HUES48 (cell line): ENCODE measurements around the gene CD3E.

ENCODE experiments used
- H3K27ac ChIP-seq: one replicate; pipeline ENCODE4 v1.7.0; 2013; ENCODE audit warnings: low read depth, low read length, inconsistent platforms
- H3K27me3 ChIP-seq: 2 replicates; pipeline ENCODE4 v1.6.1; 2013; ENCODE audit warnings: mild to moderate bottlenecking, low read length; ENCODE audit not compliant: control insufficient read depth, insufficient read depth
- H3K36me3 ChIP-seq: 2 replicates; pipeline ENCODE4 v1.6.1; 2013; ENCODE audit warnings: low read length; ENCODE audit not compliant: control insufficient read depth, insufficient read depth
- H3K4me1 ChIP-seq: 2 replicates; pipeline ENCODE4 v1.6.1; 2013; ENCODE audit warnings: mild to moderate bottlenecking, low read length; ENCODE audit not compliant: control insufficient read depth, insufficient read depth
- H3K4me3 ChIP-seq: 2 replicates; pipeline ENCODE4 v1.5.1; 2013; ENCODE audit warnings: mild to moderate bottlenecking, low read depth, low read length
- H3K9ac ChIP-seq: 2 replicates; pipeline ENCODE4 v1.6.1; 2013; ENCODE audit warnings: mild to moderate bottlenecking, low read depth, low read length, moderate library complexity
- H3K9me3 ChIP-seq: 2 replicates; pipeline ENCODE4 v1.6.1; 2013; ENCODE audit warnings: low read length; ENCODE audit not compliant: control insufficient read depth, insufficient read depth

The CD3E gene

GRCh38 chr11:118274186-118274585, 30.3 kb upstream of the CD3E start:
- Histone ChIP-seq H3K27me3 (peaks cover 6% of the 10 kb centered on the region), H3K4me1 (no peaks in the 10 kb centered on the region), H3K9ac (no peak overlapping the region), H3K9me3 (no peaks in the 10 kb centered on the region), H3K27ac (no peak overlapping the region), H3K4me3 (no peak overlapping the region), H3K36me3 (no peaks in the 10 kb centered on the region)

- no peaks in the 10 kb centered on the region for H3K36me3 ChIP-seq
- H3K4me1 ChIP-seq = no peaks in the 10 kb centered on the region
- H3K9ac ChIP-seq = no peak overlapping the region
- H3K9me3 ChIP-seq = no peaks in the 10 kb centered on the region
- H3K27me3 ChIP-seq = peaks cover 2% of the 10 kb centered on the region; the same call in 1 of the 2 replicates
- H3K27ac ChIP-seq = no peak overlapping the region
- H3K4me3 ChIP-seq = no peak overlapping the region
Measured at GRCh38 chr11:118275176-118275575, 29.4 kb upstream of the CD3E start.

- no peak overlapping the region for H3K27ac ChIP-seq
- H3K9me3 ChIP-seq = no peaks in the 10 kb centered on the region
- H3K36me3 ChIP-seq = no peaks in the 10 kb centered on the region
- no peaks in the 10 kb centered on the region for H3K4me1 ChIP-seq
- H3K9ac ChIP-seq = no peak overlapping the region
- H3K4me3 ChIP-seq = no peak overlapping the region
- H3K27me3 ChIP-seq = peaks cover 2% of the 10 kb centered on the region; the same call in 1 of the 2 replicates
Measured at GRCh38 chr11:118276422-118276821, 28.1 kb upstream of the CD3E start.

- Histone ChIP-seq H3K4me3 (no peak overlapping the region), H3K9ac (no peak overlapping the region)
Measured at GRCh38 chr11:118277312-118277711, 27.2 kb upstream of the CD3E start.

GRCh38 chr11:118281284-118281683, 23.2 kb upstream of the CD3E start:
- Histone ChIP-seq H3K27ac (no peak overlapping the region), H3K36me3 (no peaks in the 10 kb centered on the region), H3K4me3 (no peak overlapping the region), H3K9me3 (no peaks in the 10 kb centered on the region), H3K4me1 (no peaks in the 10 kb centered on the region), H3K27me3 (0 out of 2 replicates have a peak, but pooled peaks cover 3% of the 10 kb centered on the region), H3K9ac (no peak overlapping the region)

More at GRCh38 chr11:118277312-118277711, 27.2 kb upstream of the CD3E start:
- H3K27ac ChIP-seq = peak overlapping the region; percentile 47
- no peaks in the 10 kb centered on the region for H3K27me3 ChIP-seq
- no peaks in the 10 kb centered on the region for H3K9me3 ChIP-seq
- no peaks in the 10 kb centered on the region for H3K4me1 ChIP-seq
- H3K36me3 ChIP-seq = no peaks in the 10 kb centered on the region

- Histone ChIP-seq H3K27me3 (0 out of 2 replicates have a peak, but pooled peaks cover 3% of the 10 kb centered on the region), H3K36me3 (no peaks in the 10 kb centered on the region), H3K9ac (no peak overlapping the region), H3K9me3 (no peaks in the 10 kb centered on the region), H3K4me3 (no peak overlapping the region), H3K27ac (no peak overlapping the region), H3K4me1 (no peaks in the 10 kb centered on the region)
Measured at GRCh38 chr11:118282606-118283005, 21.9 kb upstream of the CD3E start.

- H3K4me1 ChIP-seq = no peaks in the 10 kb centered on the region
- no peak overlapping the region for H3K9ac ChIP-seq
- H3K4me3 ChIP-seq = no peak overlapping the region
- H3K27ac ChIP-seq = no peak overlapping the region
- H3K9me3 ChIP-seq = no peaks in the 10 kb centered on the region
- no peaks in the 10 kb centered on the region for H3K36me3 ChIP-seq
- 0 out of 2 replicates have a peak, but pooled peaks cover 3% of the 10 kb centered on the region for H3K27me3 ChIP-seq
Measured at GRCh38 chr11:118283037-118283636, 21.4 kb upstream of the CD3E start.

- Histone ChIP-seq H3K9me3 (no peaks in the 10 kb centered on the region), H3K27me3 (0 out of 2 replicates have a peak, but pooled peaks cover 3% of the 10 kb centered on the region), H3K27ac (no peak overlapping the region), H3K9ac (no peak overlapping the region), H3K4me3 (no peak overlapping the region), H3K36me3 (no peaks in the 10 kb centered on the region), H3K4me1 (no peaks in the 10 kb centered on the region)
Measured at GRCh38 chr11:118283756-118284350, 20.7 kb upstream of the CD3E start.

GRCh38 chr11:118286545-118286944, 18.0 kb upstream of the CD3E start:
- Histone ChIP-seq H3K4me3 (no peak overlapping the region), H3K4me1 (no peaks in the 10 kb centered on the region)

GRCh38 chr11:118287006-118287405, 17.5 kb upstream of the CD3E start:
- H3K4me1 ChIP-seq = no peaks in the 10 kb centered on the region
- H3K9ac ChIP-seq = no peak overlapping the region
- peaks cover 6% of the 10 kb centered on the region; the same call in 1 of the 2 replicates for H3K27me3 ChIP-seq
- H3K4me3 ChIP-seq = no peak overlapping the region
- no peaks in the 10 kb centered on the region for H3K36me3 ChIP-seq
- no peak overlapping the region for H3K27ac ChIP-seq
- H3K9me3 ChIP-seq = no peaks in the 10 kb centered on the region

More at GRCh38 chr11:118286545-118286944, 18.0 kb upstream of the CD3E start:
- no peaks in the 10 kb centered on the region for H3K36me3 ChIP-seq
- no peak overlapping the region for H3K9ac ChIP-seq
- no peaks in the 10 kb centered on the region for H3K9me3 ChIP-seq
- H3K27ac ChIP-seq = no peak overlapping the region
- peaks cover 6% of the 10 kb centered on the region; the same call in 1 of the 2 replicates for H3K27me3 ChIP-seq

- no peaks in the 10 kb centered on the region for H3K9me3 ChIP-seq
- H3K36me3 ChIP-seq = no peaks in the 10 kb centered on the region
- H3K4me1 ChIP-seq = no peaks in the 10 kb centered on the region
- no peak overlapping the region for H3K9ac ChIP-seq
- peaks cover 6% of the 10 kb centered on the region; the same call in 1 of the 2 replicates for H3K27me3 ChIP-seq
- no peak overlapping the region for H3K4me3 ChIP-seq
- H3K27ac ChIP-seq = no peak overlapping the region
Measured at GRCh38 chr11:118289401-118289800, 15.1 kb upstream of the CD3E start.
